H1 (cell line): Measurements from ENCODE around the gene GRAMD1C. TPM values are rescaled to one million over a fixed set of nuclear protein-coding genes. Genes with fewer than 3 reads are reported as not detected.

Experiments
- ASH2L ChIP-seq: fragments of 200-600, 300-600 bp; sonication (generic); IDR thresholded peaks from one replicate; pipeline ENCODE4 v1.7.1; 2017; ENCODE audit warnings: low read length
- HDAC6 ChIP-seq: IDR thresholded peaks from one replicate; pipeline ENCODE4 v1.7.1; 2012; ENCODE audit warnings: low read depth, mild to moderate bottlenecking, inconsistent platforms, low read length, moderate library complexity
- KDM1A ChIP-seq: fragments of 200-600, 300-600 bp; sonication (generic); IDR thresholded peaks from 2 replicates; pipeline ENCODE4 v1.7.1; 2016; ENCODE audit warnings: mild to moderate bottlenecking, low read length, borderline replicate concordance
- POU5F1 ChIP-seq: IDR thresholded peaks from 2 replicates; pipeline ENCODE4 v1.6.1; 2011; ENCODE audit warnings: low read depth, mild to moderate bottlenecking, low read length, moderate library complexity
- RXRA ChIP-seq: IDR thresholded peaks from 2 replicates; pipeline ENCODE4 v1.6.1; 2011; ENCODE audit warnings: low read depth, mild to moderate bottlenecking, low read length, moderate library complexity; ENCODE audit not compliant: insufficient read depth
- TEAD4 ChIP-seq: IDR thresholded peaks from 2 replicates; pipeline ENCODE4 v1.6.1; 2012; ENCODE audit warnings: low read depth, low read length, inconsistent platforms, mixed read lengths
- polyA plus RNA-seq, 7 experiments: library from polyadenylated mRNA; depleted of rRNA in 3 of 7; stranded (reverse) in 5 of 7; unstranded in 2 of 7; fragments of >200 nt in 5 of 7; fragments of 200-250 nt in 2 of 7; gene quantifications; 1 replicate in 5 of 7; 2 replicates in 1 of 7; 4 replicates in 1 of 7; pipeline versions ENCODE4 v1.2.1 to v1.2.3, GENCODE V29; 2011 to 2013; ENCODE audit warnings: missing spikeins in 2 of 7, mixed read lengths in 2 of 7
- total RNA-seq: library from RNA; stranded (reverse); fragmentation: NEBNext Ultra II Directional; extraction: Animal tissue kit (Norgen Biotek cat#: 25700); gene quantifications from 2 replicates; pipeline ENCODE4 v1.2.1, GENCODE V29; 2021

GRAMD1C gene
- total and polyA plus RNA-seq, 2 of the 8 experiments (the other 6 are each of a cell fraction or from before 2014, with no cell fraction given) = 0.62 to 2.1 TPM

- no peak for TF ChIP-seq TEAD4
- no peak for TF ChIP-seq RXRA
- TF ChIP-seq ASH2L = no peak
- no peak for TF ChIP-seq HDAC6
- TF ChIP-seq KDM1A = no peak
- no peak for TF ChIP-seq POU5F1
These were observed 47.2 kb upstream of the GRAMD1C start (continued) for GRCh38 chr3:113791381-113791780.
